NCI-H345 (cell line): ENCODE results near the gene ATP2B2.

Experiments used
- DNase-seq: peaks from one replicate; lab custom pipeline; 2025; lab: John Stamatoyannopoulos, UW

Gene ATP2B2

GRCh38 chr3:10529809-10530208, 24.4 kb upstream of the ATP2B2 start:
- DNase-seq, result no peak

- no peak for DNase-seq
Measured at GRCh38 chr3:10528046-10528445, 22.7 kb upstream of the ATP2B2 start.

GRCh38 chr3:10527295-10528001, 22.1 kb upstream of the ATP2B2 start:
- DNase-seq, result no peak

- DNase-seq, result no peak
Measured at GRCh38 chr3:10526366-10526765, 21.0 kb upstream of the ATP2B2 start.

- no peak for DNase-seq
Measured at GRCh38 chr3:10524799-10525301, 19.5 kb upstream of the ATP2B2 start.

GRCh38 chr3:10524270-10524669, 18.9 kb upstream of the ATP2B2 start:
- no peak for DNase-seq

- DNase-seq, result no peak
Measured at GRCh38 chr3:10523561-10523960, 18.2 kb upstream of the ATP2B2 start.

GRCh38 chr3:10522646-10523303, 17.4 kb upstream of the ATP2B2 start:
- DNase-seq, result no peak

GRCh38 chr3:10521772-10522441, 16.5 kb upstream of the ATP2B2 start:
- DNase-seq, result no peak

GRCh38 chr3:10520072-10520471, 14.7 kb upstream of the ATP2B2 start:
- no peak for DNase-seq

GRCh38 chr3:10519236-10519635, 13.8 kb upstream of the ATP2B2 start:
- no peak for DNase-seq

- no peak for DNase-seq
Measured at GRCh38 chr3:10518506-10519150, 13.2 kb upstream of the ATP2B2 start.

- DNase-seq, result no peak
Measured at GRCh38 chr3:10517627-10518026, 12.2 kb upstream of the ATP2B2 start.

GRCh38 chr3:10516544-10517452, 11.4 kb upstream of the ATP2B2 start:
- no peak for DNase-seq

GRCh38 chr3:10515884-10516495, 10.6 kb upstream of the ATP2B2 start:
- no peak for DNase-seq

GRCh38 chr3:10515396-10515795, 10.0 kb upstream of the ATP2B2 start:
- no peak for DNase-seq

GRCh38 chr3:10514407-10515069, 9.2 kb upstream of the ATP2B2 start:
- DNase-seq, result no peak

GRCh38 chr3:10513306-10513705, 7.9 kb upstream of the ATP2B2 start:
- DNase-seq, result no peak

- DNase-seq, result no peak
Measured at GRCh38 chr3:10512687-10513086, 7.3 kb upstream of the ATP2B2 start.

- no peak for DNase-seq
Measured at GRCh38 chr3:10511809-10512494, 6.6 kb upstream of the ATP2B2 start.
